Inflammatory macrophage treated with lipopolysaccharide for 1 hour (primary cell): ENCODE data around the gene SIX5.

Experiments used
- DNase-seq, 2 donors: peaks; one replicate each; pipeline ENCODE4 v3.0.0-alpha.2; 2020 to 2022

Gene SIX5

GRCh38 chr19:45792470-45793177 is 23.6 kb upstream of the SIX5 start, which contains the start of gene DMWD:
Gene DMWD, minus strand, starts transcription at chr19:45792845. Its CDS starts 89 bp downstream, at chr19:45792756.
- DNase-seq, result peak; percentile 98 to 100

DNA sequence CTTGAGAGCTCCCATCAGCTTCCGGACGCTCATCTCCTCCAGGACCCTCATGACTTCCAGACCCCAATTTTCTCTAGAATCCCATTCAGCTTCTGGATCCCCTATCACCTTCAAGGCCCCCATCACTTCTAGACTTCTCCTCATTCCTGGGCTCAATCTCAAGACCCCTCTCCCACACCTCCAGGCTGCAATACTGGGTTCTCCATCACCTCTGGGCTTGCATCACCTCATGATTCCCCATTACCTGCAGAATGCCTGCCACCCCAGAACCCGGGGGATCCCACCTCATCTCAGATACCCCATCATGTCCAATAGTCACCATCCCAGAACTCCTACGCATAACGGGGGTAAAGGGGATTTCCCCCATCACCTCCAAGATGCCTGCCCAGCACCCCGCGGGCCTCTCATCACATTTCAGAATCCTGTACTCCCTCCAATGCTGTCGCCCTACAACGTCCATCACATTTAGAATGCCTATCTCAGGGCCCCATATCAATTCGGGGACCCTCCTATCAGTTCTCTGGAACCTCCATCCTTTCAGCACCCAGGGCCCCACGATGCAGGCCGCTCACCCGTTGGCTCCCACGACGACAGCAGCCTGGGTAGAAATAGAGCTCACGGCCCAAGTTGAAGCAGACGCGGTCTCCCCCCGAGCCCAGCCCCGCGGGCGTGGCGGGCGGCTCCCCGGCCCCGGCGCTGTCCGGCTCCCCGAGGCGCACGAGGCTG is 22.9 kb upstream of the SIX5 start:
- no peak for DNase-seq

- DNase-seq, result peak; percentile 90 to 92
Measured at GRCh38 chr19:45790942-45791341, 21.9 kb upstream of the SIX5 start.

DNA sequence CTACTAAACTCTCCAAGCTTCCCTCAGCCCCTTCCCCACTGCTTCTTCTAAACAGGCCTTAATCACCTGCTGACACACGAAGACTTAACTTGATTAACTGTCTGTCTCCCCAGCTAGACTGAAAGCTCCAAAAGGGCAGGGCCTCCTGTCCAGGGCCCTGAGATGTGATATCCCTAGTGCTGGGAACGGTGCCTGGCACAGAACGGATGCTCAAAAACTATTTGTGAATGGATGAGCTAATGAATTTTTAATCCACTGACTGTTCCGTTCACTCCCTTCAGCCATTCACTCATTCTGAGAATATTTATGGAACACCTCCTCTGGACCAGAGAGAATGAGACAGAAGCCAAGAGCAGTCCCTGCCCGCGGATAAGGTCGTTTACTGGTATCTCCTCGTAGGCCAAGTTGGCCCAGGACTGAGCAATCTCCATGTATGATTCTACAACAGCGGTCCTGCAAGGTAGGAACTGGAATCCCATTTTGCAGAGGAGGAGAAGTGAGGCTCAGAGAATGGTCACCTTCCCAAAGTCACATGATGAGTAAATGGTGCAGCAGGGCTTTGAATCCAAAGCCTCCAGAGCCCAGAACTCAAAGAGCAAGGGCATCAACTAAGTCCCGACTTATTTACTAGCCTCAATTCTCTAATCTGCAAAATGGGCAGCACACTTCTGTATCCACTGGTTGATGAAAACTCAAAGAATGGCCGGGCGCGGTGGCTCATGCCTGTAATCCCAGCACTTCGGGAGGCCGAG is 20.2 kb upstream of the SIX5 start:
- no peak for DNase-seq

DNA sequence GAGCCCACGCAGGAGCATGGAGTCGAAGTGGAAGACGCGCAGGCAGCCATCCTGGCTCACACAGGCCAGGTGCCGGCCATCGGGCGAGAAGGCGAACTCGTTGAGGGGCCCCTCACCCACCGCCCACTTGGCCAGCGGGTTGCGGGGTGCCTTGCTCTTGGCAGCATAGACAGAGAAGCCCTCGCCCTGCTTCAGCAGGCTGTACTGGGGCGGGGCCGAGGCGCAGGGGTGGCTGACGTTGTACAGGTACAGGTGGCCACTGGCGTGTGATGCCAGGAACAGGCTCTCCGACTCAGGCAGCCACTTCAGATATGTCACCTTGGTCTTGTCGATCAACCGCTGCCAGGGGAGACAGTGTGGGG is 17.5 kb upstream of the SIX5 start:
- DNase-seq, result no peak

DNA sequence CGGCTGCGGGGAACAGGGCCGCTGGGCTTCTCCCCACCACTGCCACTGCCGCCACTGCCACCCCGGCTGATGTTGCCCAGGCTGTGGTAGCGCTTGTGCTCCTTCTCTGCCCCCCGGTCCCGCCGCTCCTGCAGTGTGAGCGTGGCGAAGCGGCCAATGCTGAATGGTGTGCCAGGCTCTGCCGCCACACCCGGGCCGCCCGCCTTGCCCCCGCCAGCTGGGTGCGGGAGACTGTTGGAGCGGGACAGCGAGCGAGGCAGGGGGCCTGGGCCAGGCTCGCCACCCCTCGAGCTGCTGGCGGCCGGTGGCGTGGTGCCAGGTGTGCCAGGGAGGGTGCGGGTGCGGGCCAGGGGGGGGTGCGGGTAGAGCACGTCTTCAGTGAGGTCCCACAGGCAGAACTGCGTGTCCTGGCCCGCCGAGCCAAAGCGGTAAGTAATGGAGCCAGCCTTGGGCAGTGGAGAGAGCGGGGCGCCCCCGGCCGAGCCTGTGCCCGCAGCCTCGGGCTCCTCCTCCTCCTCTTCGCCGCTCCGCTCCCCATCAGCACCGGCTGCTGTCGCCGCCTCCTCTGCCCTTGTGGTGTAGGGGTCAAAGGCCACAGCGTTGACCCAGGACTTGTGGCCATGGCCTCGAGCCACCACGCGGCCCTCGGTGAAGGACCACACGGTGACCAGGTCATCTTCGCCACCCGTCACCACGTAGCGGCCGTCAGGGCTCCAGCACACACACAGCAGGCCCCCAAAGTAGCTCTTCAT is 16.9 kb upstream of the SIX5 start:
- DNase-seq, result no peak

DNA sequence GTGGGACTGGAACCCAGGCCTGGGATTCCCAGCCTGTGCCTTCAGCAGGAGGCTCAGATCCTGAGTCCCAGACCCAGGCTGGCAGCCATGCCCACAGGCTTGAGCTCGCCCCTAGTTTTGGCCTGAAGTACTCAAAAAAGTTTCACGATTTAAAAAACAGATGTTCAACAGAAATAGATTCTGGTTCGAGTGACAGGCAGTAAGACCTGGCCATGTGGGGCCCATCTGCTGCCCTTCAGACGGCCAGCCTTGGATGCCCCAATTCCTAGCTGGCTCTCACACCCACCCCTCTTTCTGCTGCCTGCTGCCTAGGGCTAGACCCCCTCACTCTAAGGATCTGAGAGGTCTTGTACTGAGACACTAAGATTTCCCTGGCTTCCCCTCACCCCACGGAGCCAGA is 16.0 kb upstream of the SIX5 start:
- DNase-seq, result no peak

- no peak for DNase-seq
Measured at GRCh38 chr19:45784096-45784495, 15.0 kb upstream of the SIX5 start.

DNA sequence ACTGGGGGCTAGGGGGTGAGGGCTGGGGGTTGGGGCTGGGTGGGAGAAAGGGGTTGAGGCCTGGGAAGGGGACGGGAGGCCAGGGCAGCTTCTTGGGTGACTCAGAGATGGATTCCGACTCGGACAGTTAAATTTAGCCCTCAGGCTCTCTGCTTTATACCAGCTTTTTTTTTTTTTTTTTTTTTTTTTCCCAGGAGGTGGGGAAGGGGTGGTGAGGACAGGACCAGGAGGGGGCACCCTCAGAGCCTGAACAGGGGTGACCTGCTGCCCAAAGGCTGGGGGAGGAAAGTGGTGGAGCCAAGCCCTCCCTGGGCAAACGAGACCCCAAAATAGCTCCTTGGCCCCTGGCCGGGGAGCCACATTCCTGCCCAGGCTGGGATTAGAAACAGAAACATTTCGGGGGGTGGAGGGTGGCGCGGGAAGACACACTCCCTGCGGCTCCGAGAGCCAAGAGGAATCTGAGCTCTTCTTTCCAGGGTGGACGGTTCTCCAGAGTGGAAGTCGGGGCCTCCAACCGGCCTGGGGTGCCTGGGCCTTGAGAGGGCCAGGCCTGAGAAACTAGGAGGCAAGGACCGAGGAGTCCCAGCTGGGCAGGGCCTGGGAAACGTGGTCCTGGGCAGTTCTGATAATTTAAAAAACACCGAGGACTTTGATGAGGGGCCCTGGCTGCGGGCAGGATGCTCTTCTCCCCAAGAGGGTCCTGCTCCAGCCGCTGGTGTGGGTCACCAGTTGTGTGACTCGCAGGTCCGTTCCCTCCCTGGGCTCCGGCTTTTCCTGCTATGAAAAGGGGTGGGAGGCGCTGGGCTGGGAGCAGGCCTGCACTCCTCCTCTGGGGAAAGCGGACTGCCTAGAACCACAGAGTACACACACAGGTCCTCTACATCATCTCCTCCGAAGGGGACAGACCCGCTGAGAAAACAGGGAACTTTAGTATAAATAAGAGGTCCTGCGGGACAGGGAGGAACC is 14.1 kb upstream of the SIX5 start:
- DNase-seq, result no peak

DNA sequence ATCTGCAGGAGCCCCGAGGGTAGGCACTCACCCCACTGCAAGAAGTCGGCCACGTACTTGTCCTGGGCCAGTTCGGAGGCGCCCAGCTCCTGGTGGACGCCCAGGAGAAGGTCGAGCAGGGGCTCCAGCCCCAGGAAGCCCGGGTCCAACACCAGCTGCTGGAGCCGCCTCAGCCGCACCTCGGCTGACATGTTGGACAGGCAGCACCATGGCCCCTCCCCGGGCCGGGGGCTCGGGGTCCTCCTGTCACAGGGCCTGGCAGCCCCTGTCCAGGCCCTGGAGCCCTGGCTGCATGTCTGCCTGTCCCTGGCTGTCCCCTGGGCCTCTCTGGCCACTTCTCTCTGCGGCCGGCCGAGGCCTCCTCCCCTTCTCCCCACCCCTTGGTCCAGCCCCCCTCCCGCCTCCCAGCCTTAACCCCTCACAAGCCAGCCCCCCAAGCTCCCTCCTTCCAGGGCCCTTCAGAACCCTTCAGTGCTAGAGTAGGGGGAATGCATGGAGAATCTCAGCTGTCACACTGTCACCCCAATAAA is 13.2 kb upstream of the SIX5 start, which contains the start of gene DMPK:
Gene DMPK (minus strand): TSS at position 329 of the 530 bp plus-strand sequence. CDS start 138 bp downstream, at position 191.
- no peak for DNase-seq

GRCh38 chr19:45781214-45782161 is 12.4 kb upstream of the SIX5 start:
- DNase-seq, result peak in 1 of 2 donors; percentile 27

DNA sequence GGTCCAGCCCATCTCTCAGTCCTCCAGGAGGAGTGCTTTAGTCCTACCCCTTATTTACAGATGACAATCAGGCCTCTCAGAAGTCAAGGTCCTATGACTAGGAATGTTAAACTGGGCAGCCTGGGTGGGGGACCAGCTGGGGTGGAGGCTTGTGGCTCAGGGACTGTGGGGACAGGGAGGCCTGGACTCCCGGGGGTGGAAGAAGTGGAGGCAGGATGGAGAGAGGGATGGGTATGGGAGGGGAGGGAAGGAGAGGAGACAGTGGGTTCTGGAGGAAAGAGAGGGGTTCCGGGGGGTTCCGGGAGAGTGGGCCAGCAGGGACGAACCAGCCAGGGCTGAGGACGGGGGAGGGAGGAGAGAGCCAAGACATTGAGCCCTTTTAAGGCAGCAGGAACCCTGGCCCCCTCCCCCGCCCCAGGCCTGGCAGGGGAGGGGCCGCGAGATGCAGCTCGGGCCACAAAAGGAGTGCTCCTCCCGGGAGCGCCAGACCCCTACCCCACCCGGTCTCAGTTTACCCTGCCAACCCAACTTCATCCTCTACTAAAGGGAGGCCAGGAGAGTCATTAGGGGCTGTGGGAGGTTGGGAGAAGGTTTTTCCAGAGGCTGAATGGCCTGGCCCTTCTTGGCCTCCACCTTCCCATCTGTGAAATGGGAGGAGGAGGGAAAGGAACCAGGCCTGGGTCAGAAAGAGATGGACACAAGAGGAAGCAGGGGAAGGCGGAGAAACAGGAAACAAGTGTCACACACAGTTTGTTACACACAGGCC is 11.6 kb upstream of the SIX5 start:
- peak in 1 of 2 donors; percentile 43 for DNase-seq

DNA sequence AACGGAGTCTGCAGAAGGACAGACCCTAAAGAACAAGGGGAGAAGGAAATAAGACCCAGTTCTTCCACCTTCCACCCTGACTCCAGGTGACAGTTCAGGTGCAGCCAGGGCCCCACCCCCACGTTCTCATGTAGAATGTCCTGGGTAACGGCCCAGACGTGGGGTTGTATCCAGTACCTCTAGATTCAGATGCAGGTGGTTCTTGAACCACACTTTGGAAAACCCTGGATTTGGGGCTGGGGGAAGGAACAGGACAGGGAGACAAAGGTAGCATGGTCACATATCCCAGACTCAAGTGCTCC is 11.0 kb upstream of the SIX5 start:
- no peak for DNase-seq

GRCh38 chr19:45779231-45780145 is 10.4 kb upstream of the SIX5 start:
- DNase-seq, result peak; percentile 45 to 84

DNA sequence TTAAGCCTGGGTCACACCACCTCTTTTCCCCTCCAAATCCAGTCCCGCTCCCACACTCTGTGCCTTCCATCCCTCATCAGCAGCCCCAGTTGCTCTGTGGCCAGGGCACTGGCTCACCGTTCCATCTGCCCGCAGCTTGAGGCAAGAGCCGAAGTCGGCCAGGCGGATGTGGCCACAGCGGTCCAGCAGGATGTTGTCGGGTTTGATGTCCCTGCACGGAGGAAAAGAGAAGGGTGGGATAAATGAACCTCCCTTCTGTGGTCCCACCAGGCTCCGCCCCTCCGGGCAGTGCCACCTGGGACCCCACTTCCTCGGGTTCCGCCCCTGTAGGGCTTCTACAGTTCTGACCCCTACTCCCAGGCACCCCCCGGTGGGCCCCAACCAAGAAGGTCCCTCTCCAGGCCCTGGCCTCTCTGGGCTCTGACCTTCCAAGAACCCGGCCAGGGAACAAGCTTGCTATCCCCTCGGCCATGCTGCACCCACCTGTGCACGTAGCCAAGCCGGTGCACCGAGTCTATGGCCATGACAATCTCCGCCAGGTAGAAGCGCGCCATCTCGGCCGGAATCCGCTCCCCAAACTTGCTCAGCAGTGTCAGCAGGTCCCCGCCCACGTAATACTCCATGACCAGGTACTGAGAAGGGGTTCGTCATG is 9.1 kb upstream of the SIX5 start:
- DNase-seq, result no peak

DNA sequence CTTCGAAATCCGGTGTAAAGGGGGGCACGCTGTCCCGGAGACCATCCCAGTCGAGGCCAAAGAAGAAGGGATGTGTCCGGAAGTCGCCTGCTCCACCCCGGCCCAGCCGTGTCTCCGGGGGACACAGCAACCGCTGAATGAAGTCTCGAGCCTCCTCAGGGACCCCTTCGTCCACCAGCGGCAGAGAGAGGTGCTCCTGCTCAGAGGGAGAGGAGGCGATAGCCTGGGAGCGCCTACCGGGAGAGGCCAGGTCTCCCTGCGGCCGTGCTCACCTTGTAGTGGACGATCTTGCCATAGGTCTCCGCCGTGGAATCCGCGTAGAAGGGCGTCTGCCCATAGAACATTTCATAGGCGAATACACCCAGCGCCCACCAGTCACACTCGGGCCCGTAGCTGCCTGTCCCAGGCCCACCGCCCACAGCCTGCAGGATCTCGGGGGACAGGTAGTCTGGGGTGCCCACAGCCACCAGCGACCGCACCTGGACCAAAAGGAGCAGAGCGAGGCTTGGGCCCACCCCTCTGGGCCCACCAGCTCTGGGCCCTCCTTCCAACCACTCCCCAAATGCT is 8.4 kb upstream of the SIX5 start:
- no peak for DNase-seq

DNA sequence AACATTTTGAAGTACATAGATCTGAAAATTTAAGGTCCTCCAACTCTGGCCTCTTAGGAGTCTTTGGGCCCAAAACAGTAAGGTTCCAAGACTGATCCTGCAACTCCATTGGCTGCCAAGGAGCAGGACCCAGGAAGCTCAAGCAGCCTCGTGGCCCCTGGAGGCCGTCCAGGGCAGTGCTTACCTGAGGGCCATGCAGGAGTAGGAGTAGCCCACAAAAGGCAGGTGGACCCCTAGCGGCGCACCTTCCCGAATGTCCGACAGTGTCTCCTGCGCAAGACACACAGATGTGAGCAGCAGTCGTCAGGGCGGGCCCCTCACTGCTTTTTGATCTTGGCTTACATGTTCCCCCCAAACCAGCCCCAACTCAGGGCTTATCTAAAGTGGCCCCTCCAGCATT is 5.7 kb upstream of the SIX5 start:
- DNase-seq, result no peak

- DNase-seq, result no peak
Measured at GRCh38 chr19:45773384-45773783, 4.3 kb upstream of the SIX5 start.
